ENCODE measurements around the gene IL1RL2.

Gene IL1RL2

GRCh38 chr2:102197389-102198137 is 10.7 kb downstream of the IL1RL2 start:
- H3K4me1 Mint-ChIP-seq (ENCODE audit: low read depth): peaks cover 4% of the 10 kb centered on the region
- H3K36me3 Mint-ChIP-seq (ENCODE audit: low read depth): no peaks in the 10 kb centered on the region
- no peak overlapping the region for H3K27ac Mint-ChIP-seq
- H3K27me3 Mint-ChIP-seq (ENCODE audit: low read depth): peaks cover 10% of the 10 kb centered on the region
- H3K4me3 Mint-ChIP-seq: no peak overlapping the region
- H3K9me3 Mint-ChIP-seq: no peaks in the 10 kb centered on the region

- Mint-ChIP-seq H3K9me3 (peaks cover 18% of the 10 kb centered on the region), H3K4me1 (ENCODE audit: low read depth) (peaks cover 4% of the 10 kb centered on the region), H3K36me3 (ENCODE audit: low read depth) (peaks cover 2% of the 10 kb centered on the region), H3K4me3 (no peak overlapping the region), H3K27ac (no peak overlapping the region), H3K27me3 (ENCODE audit: low read depth) (peaks cover 24% of the 10 kb centered on the region)
These were observed 13.7 kb downstream of the IL1RL2 start for GRCh38 chr2:102200539-102200938.

- H3K9me3 Mint-ChIP-seq: peaks cover 22% of the 10 kb centered on the region
- no peak overlapping the region for H3K27ac Mint-ChIP-seq
- H3K36me3 Mint-ChIP-seq (ENCODE audit: low read depth): peaks cover 2% of the 10 kb centered on the region
- no peaks in the 10 kb centered on the region for H3K4me1 Mint-ChIP-seq (ENCODE audit: low read depth)
- H3K4me3 Mint-ChIP-seq: no peak overlapping the region
- peaks cover 22% of the 10 kb centered on the region for H3K27me3 Mint-ChIP-seq (ENCODE audit: low read depth)
These were observed 17.8 kb downstream of the IL1RL2 start for GRCh38 chr2:102204638-102205037.

- Mint-ChIP-seq H3K36me3 (ENCODE audit: low read depth) (peaks cover 2% of the 10 kb centered on the region), H3K27me3 (ENCODE audit: low read depth) (peaks cover 19% of the 10 kb centered on the region), H3K4me3 (no peak overlapping the region), H3K9me3 (peaks cover 22% of the 10 kb centered on the region), H3K4me1 (ENCODE audit: low read depth) (no peaks in the 10 kb centered on the region), H3K27ac (no peak overlapping the region)
These were observed 20.0 kb downstream of the IL1RL2 start for GRCh38 chr2:102206666-102207341.

GRCh38 chr2:102208774-102209173 is 22.0 kb downstream of the IL1RL2 start:
- Mint-ChIP-seq H3K27me3 (ENCODE audit: low read depth) (peaks cover 16% of the 10 kb centered on the region), H3K4me1 (ENCODE audit: low read depth) (no peaks in the 10 kb centered on the region), H3K4me3 (no peak overlapping the region), H3K36me3 (ENCODE audit: low read depth) (peaks cover 2% of the 10 kb centered on the region), H3K9me3 (peaks cover 19% of the 10 kb centered on the region), H3K27ac (no peak overlapping the region)

- peaks cover 2% of the 10 kb centered on the region for H3K36me3 Mint-ChIP-seq (ENCODE audit: low read depth)
- peaks cover 15% of the 10 kb centered on the region for H3K9me3 Mint-ChIP-seq
- H3K27me3 Mint-ChIP-seq (ENCODE audit: low read depth): peaks cover 11% of the 10 kb centered on the region
- H3K4me3 Mint-ChIP-seq: no peak overlapping the region
- H3K27ac Mint-ChIP-seq: no peak overlapping the region
- no peaks in the 10 kb centered on the region for H3K4me1 Mint-ChIP-seq (ENCODE audit: low read depth)
These were observed 22.7 kb downstream of the IL1RL2 start for GRCh38 chr2:102209474-102209873.

GRCh38 chr2:102217032-102217431 is 30.2 kb downstream of the IL1RL2 start:
- no peak overlapping the region for H3K4me3 Mint-ChIP-seq
- no peak overlapping the region for H3K27ac Mint-ChIP-seq
- peaks cover 13% of the 10 kb centered on the region for H3K4me1 Mint-ChIP-seq (ENCODE audit: low read depth)
- no peaks in the 10 kb centered on the region for H3K27me3 Mint-ChIP-seq (ENCODE audit: low read depth)
- H3K9me3 Mint-ChIP-seq: peaks cover 41% of the 10 kb centered on the region
- peaks cover 29% of the 10 kb centered on the region for H3K36me3 Mint-ChIP-seq (ENCODE audit: low read depth)

- Mint-ChIP-seq H3K9me3 (peaks cover 10% of the 10 kb centered on the region), H3K27ac (no peak overlapping the region), H3K27me3 (ENCODE audit: low read depth) (no peaks in the 10 kb centered on the region), H3K4me1 (ENCODE audit: low read depth) (peaks cover 39% of the 10 kb centered on the region), H3K36me3 (ENCODE audit: low read depth) (peaks cover 1% of the 10 kb centered on the region), H3K4me3 (no peak overlapping the region)
These were observed 38.3 kb downstream of the IL1RL2 start for GRCh38 chr2:102224824-102225739.

- peaks cover 10% of the 10 kb centered on the region for H3K9me3 Mint-ChIP-seq
- peak overlapping the region; percentile 29 for H3K4me3 Mint-ChIP-seq
- H3K4me1 Mint-ChIP-seq (ENCODE audit: low read depth): peaks cover 39% of the 10 kb centered on the region
- no peaks in the 10 kb centered on the region for H3K27me3 Mint-ChIP-seq (ENCODE audit: low read depth)
- no peaks in the 10 kb centered on the region for H3K36me3 Mint-ChIP-seq (ENCODE audit: low read depth)
- H3K27ac Mint-ChIP-seq: peak overlapping the region; percentile 76
These were observed 39.3 kb downstream of the IL1RL2 start for GRCh38 chr2:102226171-102226570.

GRCh38 chr2:102226612-102227391 is 40.0 kb downstream of the IL1RL2 start:
- H3K36me3 Mint-ChIP-seq (ENCODE audit: low read depth): no peaks in the 10 kb centered on the region
- H3K9me3 Mint-ChIP-seq: peaks cover 10% of the 10 kb centered on the region
- H3K27me3 Mint-ChIP-seq (ENCODE audit: low read depth): no peaks in the 10 kb centered on the region
- H3K27ac Mint-ChIP-seq: peak overlapping the region; percentile 76
- H3K4me3 Mint-ChIP-seq: peak overlapping the region; percentile 29
- peaks cover 39% of the 10 kb centered on the region for H3K4me1 Mint-ChIP-seq (ENCODE audit: low read depth)

GRCh38 chr2:102229141-102229769 is 42.4 kb downstream of the IL1RL2 start:
- Mint-ChIP-seq H3K9me3 (peaks cover 2% of the 10 kb centered on the region), H3K36me3 (ENCODE audit: low read depth) (no peaks in the 10 kb centered on the region), H3K4me1 (ENCODE audit: low read depth) (peaks cover 45% of the 10 kb centered on the region), H3K27me3 (ENCODE audit: low read depth) (no peaks in the 10 kb centered on the region), H3K4me3 (no peak overlapping the region), H3K27ac (no peak overlapping the region)

GRCh38 chr2:102230410-102230909 is 43.6 kb downstream of the IL1RL2 start:
- Mint-ChIP-seq H3K4me3 (no peak overlapping the region), H3K4me1 (ENCODE audit: low read depth) (peaks cover 46% of the 10 kb centered on the region), H3K27me3 (ENCODE audit: low read depth) (no peaks in the 10 kb centered on the region), H3K36me3 (ENCODE audit: low read depth) (no peaks in the 10 kb centered on the region), H3K9me3 (no peaks in the 10 kb centered on the region), H3K27ac (no peak overlapping the region)

GRCh38 chr2:102233132-102233884 is 46.5 kb downstream of the IL1RL2 start:
- Mint-ChIP-seq H3K9me3 (no peaks in the 10 kb centered on the region), H3K27ac (no peak overlapping the region), H3K4me3 (no peak overlapping the region), H3K27me3 (ENCODE audit: low read depth) (no peaks in the 10 kb centered on the region), H3K4me1 (ENCODE audit: low read depth) (peaks cover 28% of the 10 kb centered on the region), H3K36me3 (ENCODE audit: low read depth) (no peaks in the 10 kb centered on the region)
